ENCODE data around the gene KCTD15.

KCTD15 gene

DNA sequence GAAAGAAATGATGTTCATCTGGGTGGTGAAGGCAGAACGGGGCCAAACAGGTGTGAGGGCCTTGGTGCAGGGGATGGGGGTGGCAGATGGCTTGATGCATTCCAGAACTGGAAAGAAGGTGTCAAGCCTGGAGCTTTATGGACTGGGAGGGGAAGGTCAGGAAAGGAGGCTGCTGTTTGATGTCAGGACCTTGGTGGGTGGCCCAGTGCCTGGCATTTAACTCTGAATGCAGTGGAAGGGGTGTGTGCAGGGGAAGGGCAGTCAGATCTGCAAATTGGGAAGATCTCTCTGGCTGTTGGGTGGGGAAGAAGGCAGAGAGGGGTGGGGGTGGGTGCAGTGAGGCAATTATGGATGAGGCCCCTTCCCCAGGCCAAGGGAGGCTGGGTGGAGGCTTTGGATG, 11.7 kb downstream of the KCTD15 start:
- H3K9me3 ChIP-seq (ENCODE audit: insufficient read depth, low read length, severe bottlenecking), result no peaks in the 10 kb centered on the region
- H4K20me1 ChIP-seq (ENCODE audit: insufficient read depth, low read length), result peaks cover 10% of the 10 kb centered on the region; the same call in 1 of the 2 replicates
- H3K27ac ChIP-seq (ENCODE audit: low read length), result no peak overlapping the region
- no peak overlapping the region for H3K4me2 ChIP-seq (ENCODE audit: insufficient read depth, low read length)
- H3K4me3 ChIP-seq (ENCODE audit: low read depth in 1 of 2, low read length in 2 of 2), result no peak overlapping the region
- no peak overlapping the region for H2AFZ ChIP-seq (ENCODE audit: low read depth, low read length)
- no peaks in the 10 kb centered on the region for H3K36me3 ChIP-seq (ENCODE audit: insufficient read depth, low read length)
- TF ChIP-seq EZH2 (IDR thresholded peaks at IDR 0.05; ENCODE audit: borderline replicate concordance, low read depth, low read length, severe bottlenecking) (no peak), CTCF (IDR thresholded peaks at IDR 0.05; ENCODE audit: borderline replicate concordance, extremely low read depth, low read length, poor library complexity, severe bottlenecking) (no peak)
- H3K79me2 ChIP-seq (ENCODE audit: insufficient read depth, low read length), result no peaks in the 10 kb centered on the region
- H3K27me3 ChIP-seq (ENCODE audit: insufficient read depth, low read length, poor library complexity), result no peaks in the 10 kb centered on the region
- no peak for DNase-seq
- no peaks in the 10 kb centered on the region for H3K4me1 ChIP-seq (ENCODE audit: insufficient read depth, low read length)
- no peak for ATAC-seq (ENCODE audit: insufficient read depth, low read depth)
- no peak overlapping the region for H3K9ac ChIP-seq (ENCODE audit: low read depth, low read length)

DNA sequence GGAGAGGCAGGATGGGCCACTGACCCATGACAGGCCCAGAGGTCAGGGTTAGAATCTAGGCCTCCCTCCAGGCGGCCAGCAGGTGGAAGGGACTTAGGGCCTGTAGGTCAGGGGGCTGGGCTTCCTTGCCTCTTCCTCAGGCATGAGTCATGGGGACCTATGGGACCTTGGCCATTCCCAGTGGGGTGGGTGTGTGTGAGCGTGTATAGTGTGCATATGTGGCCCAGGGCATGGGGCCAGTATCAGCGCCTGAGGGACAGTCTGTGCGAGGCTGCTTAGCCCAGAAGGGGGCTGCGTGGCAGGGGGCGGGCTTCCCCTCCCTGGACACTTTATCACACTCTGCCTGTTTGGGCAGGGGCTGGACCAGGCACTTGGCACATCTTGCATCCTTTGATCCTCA, 13.3 kb downstream of the KCTD15 start:
- DNase-seq (no peak), ATAC-seq (ENCODE audit: insufficient read depth, low read depth) (no peak)
- H3K36me3 ChIP-seq (ENCODE audit: insufficient read depth, low read length), result no peaks in the 10 kb centered on the region
- H3K79me2 ChIP-seq (ENCODE audit: insufficient read depth, low read length), result no peaks in the 10 kb centered on the region
- no peaks in the 10 kb centered on the region for H3K9me3 ChIP-seq (ENCODE audit: insufficient read depth, low read length, severe bottlenecking)
- no peak overlapping the region for H3K4me3 ChIP-seq (ENCODE audit: low read depth in 1 of 2, low read length in 2 of 2)
- H3K4me1 ChIP-seq (ENCODE audit: insufficient read depth, low read length), result no peaks in the 10 kb centered on the region
- H2AFZ ChIP-seq (ENCODE audit: low read depth, low read length), result no peak overlapping the region
- H4K20me1 ChIP-seq (ENCODE audit: insufficient read depth, low read length), result peaks cover 8% of the 10 kb centered on the region; the same call in 1 of the 2 replicates
- no peak overlapping the region for H3K27ac ChIP-seq (ENCODE audit: low read length)
- TF ChIP-seq CTCF (IDR thresholded peaks at IDR 0.05; ENCODE audit: borderline replicate concordance, extremely low read depth, low read length, poor library complexity, severe bottlenecking), result no peak
- no peak for TF ChIP-seq EZH2 (IDR thresholded peaks at IDR 0.05; ENCODE audit: borderline replicate concordance, low read depth, low read length, severe bottlenecking)
- H3K9ac ChIP-seq (ENCODE audit: low read depth, low read length), result no peak overlapping the region
- no peak overlapping the region for H3K4me2 ChIP-seq (ENCODE audit: insufficient read depth, low read length)
- no peaks in the 10 kb centered on the region for H3K27me3 ChIP-seq (ENCODE audit: insufficient read depth, low read length, poor library complexity)

DNA sequence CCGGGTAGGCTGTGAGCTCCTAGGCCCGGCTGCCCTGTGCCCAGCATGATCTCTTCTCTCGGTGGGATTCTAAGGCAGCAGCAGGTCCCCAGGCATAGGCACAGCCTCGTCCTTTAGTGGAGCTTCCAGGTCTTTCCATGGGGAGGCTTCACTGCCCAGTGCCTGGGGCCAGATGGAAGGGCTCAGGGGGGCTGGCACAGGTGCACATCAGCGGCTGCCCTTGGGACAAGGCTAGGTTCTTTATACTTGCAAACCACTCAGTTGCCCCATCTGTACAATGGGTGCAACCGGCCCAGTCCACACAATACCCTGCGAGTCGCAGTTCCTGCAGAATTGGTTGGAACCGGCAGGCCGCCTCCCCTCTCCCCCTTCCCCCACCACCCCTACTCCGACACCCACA, 14.2 kb downstream of the KCTD15 start:
- Histone ChIP-seq H3K27ac (ENCODE audit: low read length) (no peak overlapping the region), H3K79me2 (ENCODE audit: insufficient read depth, low read length) (no peaks in the 10 kb centered on the region), H4K20me1 (ENCODE audit: insufficient read depth, low read length) (peaks cover 8% of the 10 kb centered on the region; the same call in 1 of the 2 replicates), H3K4me1 (ENCODE audit: insufficient read depth, low read length) (no peaks in the 10 kb centered on the region), H3K36me3 (ENCODE audit: insufficient read depth, low read length) (no peaks in the 10 kb centered on the region), H3K27me3 (ENCODE audit: insufficient read depth, low read length, poor library complexity) (no peaks in the 10 kb centered on the region), H2AFZ (ENCODE audit: low read depth, low read length) (no peak overlapping the region), H3K4me3 (ENCODE audit: low read depth in 1 of 2, low read length in 2 of 2) (no peak overlapping the region), H3K9ac (ENCODE audit: low read depth, low read length) (no peak overlapping the region), H3K9me3 (ENCODE audit: insufficient read depth, low read length, severe bottlenecking) (no peaks in the 10 kb centered on the region), H3K4me2 (ENCODE audit: insufficient read depth, low read length) (no peak overlapping the region)
- ATAC-seq (ENCODE audit: insufficient read depth, low read depth), result no peak
- DNase-seq, result no peak
- TF ChIP-seq CTCF (IDR thresholded peaks at IDR 0.05; ENCODE audit: borderline replicate concordance, extremely low read depth, low read length, poor library complexity, severe bottlenecking) (no peak), EZH2 (IDR thresholded peaks at IDR 0.05; ENCODE audit: borderline replicate concordance, low read depth, low read length, severe bottlenecking) (no peak)

- TF ChIP-seq EZH2 (IDR thresholded peaks at IDR 0.05; ENCODE audit: borderline replicate concordance, low read depth, low read length, severe bottlenecking) (no peak), CTCF (IDR thresholded peaks at IDR 0.05; ENCODE audit: borderline replicate concordance, extremely low read depth, low read length, poor library complexity, severe bottlenecking) (no peak)
- Histone ChIP-seq H3K4me3 (ENCODE audit: low read depth in 1 of 2, low read length in 2 of 2) (no peak overlapping the region), H4K20me1 (ENCODE audit: insufficient read depth, low read length) (peaks cover 4% of the 10 kb centered on the region; the same call in 1 of the 2 replicates), H3K4me2 (ENCODE audit: insufficient read depth, low read length) (no peak overlapping the region), H3K27ac (ENCODE audit: low read length) (no peak overlapping the region), H3K36me3 (ENCODE audit: insufficient read depth, low read length) (no peaks in the 10 kb centered on the region), H3K27me3 (ENCODE audit: insufficient read depth, low read length, poor library complexity) (no peaks in the 10 kb centered on the region), H3K4me1 (ENCODE audit: insufficient read depth, low read length) (no peaks in the 10 kb centered on the region), H3K79me2 (ENCODE audit: insufficient read depth, low read length) (no peaks in the 10 kb centered on the region), H3K9ac (ENCODE audit: low read depth, low read length) (no peak overlapping the region), H2AFZ (ENCODE audit: low read depth, low read length) (no peak overlapping the region), H3K9me3 (ENCODE audit: insufficient read depth, low read length, severe bottlenecking) (no peaks in the 10 kb centered on the region)
- DNase-seq, result no peak
- ATAC-seq (ENCODE audit: insufficient read depth, low read depth), result no peak
Observed at GRCh38 chr19:33811246-33811645, 14.6 kb downstream of the KCTD15 start.

Data from DND-41 (cell line).